DMS53 treated with DMSO at 0.1 percent for 48 hours (cell line): Measurements from ENCODE around the gene DHRS3.

Source experiments
- DNase-seq: peaks from one replicate; lab custom pipeline; 2025; ENCODE audit not compliant: unreplicated experiment; lab: John Stamatoyannopoulos, UW

Gene DHRS3

GRCh38 chr1:12521096-12521495, 96.9 kb downstream of the DHRS3 start:
- no peak for DNase-seq

GRCh38 chr1:12519693-12520364, 98.2 kb downstream of the DHRS3 start:
- no peak for DNase-seq

DNA sequence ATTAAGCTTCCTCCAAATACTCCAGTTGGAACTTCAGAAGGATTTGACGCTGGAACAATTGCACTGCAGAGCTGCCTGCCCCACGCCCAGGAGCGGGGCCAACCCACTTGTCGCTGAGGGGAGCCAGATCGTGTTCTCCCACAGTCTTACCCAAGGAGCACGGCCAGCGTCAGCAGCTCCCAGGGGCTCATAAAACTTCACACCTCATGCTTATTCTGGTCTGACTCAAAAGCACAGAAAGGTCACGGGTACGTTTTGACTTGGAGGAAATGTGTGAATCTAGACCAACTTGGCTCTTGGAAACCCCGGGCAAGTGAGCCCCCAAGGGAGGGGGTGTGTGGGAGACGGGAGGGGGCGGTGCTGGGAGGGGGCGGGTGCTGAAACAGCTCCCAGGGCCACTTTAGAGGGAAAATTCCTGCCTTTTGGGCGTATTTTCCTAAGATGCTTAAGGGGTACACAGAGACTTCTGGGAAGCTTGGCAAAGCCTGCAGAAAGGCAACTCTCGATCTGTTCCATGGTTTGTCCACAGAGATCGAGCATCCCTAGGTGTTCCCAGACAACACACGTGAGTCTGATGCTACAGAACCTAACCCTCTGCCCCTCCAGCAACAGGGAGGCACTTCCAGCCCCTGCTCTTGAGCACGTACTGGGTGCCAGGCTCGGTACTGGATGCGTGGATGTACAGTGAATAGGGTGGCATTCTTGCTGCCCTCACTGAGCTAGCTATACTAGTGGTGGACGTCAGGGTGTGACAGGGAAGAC, 98.9 kb downstream of the DHRS3 start:
- DNase-seq = no peak
